ENCODE results near the gene ELP1.

DNA sequence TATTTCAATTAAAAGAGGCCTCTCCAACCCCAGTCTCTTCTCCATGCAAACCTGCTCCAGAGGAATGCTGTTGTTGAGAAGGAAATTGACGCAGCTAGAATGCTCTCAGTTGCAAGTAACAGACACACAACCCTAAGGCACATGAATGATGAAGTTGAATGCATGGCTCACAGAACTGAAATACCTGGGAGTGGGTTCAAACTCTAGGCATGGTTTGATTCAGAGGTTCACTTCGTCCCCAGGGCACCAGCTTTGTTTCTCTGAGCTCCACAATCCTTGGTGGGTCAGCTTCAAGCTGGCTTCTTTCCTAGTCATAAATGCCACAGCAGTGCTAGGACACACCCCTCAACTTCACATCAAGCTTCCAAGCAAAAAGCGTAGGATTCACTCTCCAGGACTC, 82.8 kb downstream of the ELP1 start:
- TF ChIP-seq, protein P1, sequence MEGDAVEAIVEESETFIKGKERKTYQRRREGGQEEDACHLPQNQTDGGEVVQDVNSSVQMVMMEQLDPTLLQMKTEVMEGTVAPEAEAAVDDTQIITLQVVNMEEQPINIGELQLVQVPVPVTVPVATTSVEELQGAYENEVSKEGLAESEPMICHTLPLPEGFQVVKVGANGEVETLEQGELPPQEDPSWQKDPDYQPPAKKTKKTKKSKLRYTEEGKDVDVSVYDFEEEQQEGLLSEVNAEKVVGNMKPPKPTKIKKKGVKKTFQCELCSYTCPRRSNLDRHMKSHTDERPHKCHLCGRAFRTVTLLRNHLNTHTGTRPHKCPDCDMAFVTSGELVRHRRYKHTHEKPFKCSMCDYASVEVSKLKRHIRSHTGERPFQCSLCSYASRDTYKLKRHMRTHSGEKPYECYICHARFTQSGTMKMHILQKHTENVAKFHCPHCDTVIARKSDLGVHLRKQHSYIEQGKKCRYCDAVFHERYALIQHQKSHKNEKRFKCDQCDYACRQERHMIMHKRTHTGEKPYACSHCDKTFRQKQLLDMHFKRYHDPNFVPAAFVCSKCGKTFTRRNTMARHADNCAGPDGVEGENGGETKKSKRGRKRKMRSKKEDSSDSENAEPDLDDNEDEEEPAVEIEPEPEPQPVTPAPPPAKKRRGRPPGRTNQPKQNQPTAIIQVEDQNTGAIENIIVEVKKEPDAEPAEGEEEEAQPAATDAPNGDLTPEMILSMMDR (IDR thresholded peaks at IDR 0.05) = no peak
- no peak for TF ChIP-seq POLR2A (IDR thresholded peaks at IDR 0.05)
